ENCODE results near the gene FAM177B. TPM values are rescaled to one million over a fixed set of nuclear protein-coding genes. Genes with fewer than 3 reads are reported as not detected.

Gene FAM177B
- total RNA-seq, 2 experiments from 2014 or later, result not detected

DNA sequence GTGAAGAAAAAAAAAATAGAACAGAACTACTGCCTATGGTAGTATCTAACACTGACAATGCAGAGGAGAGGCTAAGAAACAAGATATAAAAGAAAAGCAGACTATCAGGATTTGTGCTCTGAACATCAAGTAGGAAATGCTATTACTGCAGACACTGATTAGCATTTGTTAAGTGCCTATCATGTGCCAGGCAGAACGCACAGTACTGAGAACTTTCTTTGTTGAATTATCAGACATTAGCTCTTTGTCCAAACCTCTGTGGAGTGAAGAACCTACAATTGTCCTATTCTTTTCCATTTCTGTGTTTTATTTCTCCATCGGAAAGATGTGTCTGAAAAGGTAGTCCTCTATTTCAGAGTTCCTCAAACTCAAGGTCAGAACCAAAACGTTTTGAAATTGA, 47.4 kb downstream of the FAM177B start:
- Histone ChIP-seq H3K79me2 (ENCODE audit: insufficient read depth, low read depth, low read length) (no peaks in the 10 kb centered on the region), H3K9me2 (ENCODE audit: insufficient read depth, low read length) (no peaks in the 10 kb centered on the region), H3K4me3 (ENCODE audit: low read depth, low read length, poor library complexity, severe bottlenecking) (no peak overlapping the region), H2AFZ (ENCODE audit: low read length) (no peak overlapping the region), H3K4me2 (ENCODE audit: low read length) (no peak overlapping the region), H3K36me3 (ENCODE audit: insufficient read depth, low read length) (no peaks in the 10 kb centered on the region), H3K27ac (ENCODE audit: low read depth, low read length, poor library complexity, severe bottlenecking) (no peak overlapping the region), H4K20me1 (ENCODE audit: insufficient read depth, low read length) (no peaks in the 10 kb centered on the region), H3K4me1 (ENCODE audit: insufficient read depth, low read length, poor library complexity, severe bottlenecking) (no peaks in the 10 kb centered on the region), H3K9me3 (ENCODE audit: low read length) (no peaks in the 10 kb centered on the region)
- DNase-seq (ENCODE audit: low spot score), result no peak
- no peak for TF ChIP-seq EZH2phosphoT487 (IDR thresholded peaks at IDR 0.05; ENCODE audit: borderline replicate concordance, low read depth, low read length)
- TF ChIP-seq CTCF (conservative IDR thresholded peaks at IDR 0.05; ENCODE audit: low read length), result no peak
- ChIA-PET CTCF (ENCODE audit: unreplicated experiment) (no interaction called here), POLR2A (no interaction called here)
- BruUV-seq (replicated peaks), result no TSS peak
- intact Hi-C loops (cut with micrococcal nuclease; ENCODE audit: unreplicated experiment), result no loop called here

GRCh38 chr1:222784916-222785315, 47.9 kb downstream of the FAM177B start:
- ChIA-PET CTCF (ENCODE audit: unreplicated experiment) (no interaction called here), POLR2A (no interaction called here)
- no peak for DNase-seq (ENCODE audit: low spot score)
- no TSS peak for BruUV-seq (replicated peaks)
- Histone ChIP-seq H3K4me2 (ENCODE audit: low read length) (no peak overlapping the region), H2AFZ (ENCODE audit: low read length) (no peak overlapping the region), H3K79me2 (ENCODE audit: insufficient read depth, low read depth, low read length) (no peaks in the 10 kb centered on the region), H3K4me3 (ENCODE audit: low read depth, low read length, poor library complexity, severe bottlenecking) (no peak overlapping the region), H3K36me3 (ENCODE audit: insufficient read depth, low read length) (no peaks in the 10 kb centered on the region), H3K9me2 (ENCODE audit: insufficient read depth, low read length) (no peaks in the 10 kb centered on the region), H3K9me3 (ENCODE audit: low read length) (no peaks in the 10 kb centered on the region), H3K4me1 (ENCODE audit: insufficient read depth, low read length, poor library complexity, severe bottlenecking) (no peaks in the 10 kb centered on the region), H3K27ac (ENCODE audit: low read depth, low read length, poor library complexity, severe bottlenecking) (no peak overlapping the region), H4K20me1 (ENCODE audit: insufficient read depth, low read length) (no peaks in the 10 kb centered on the region)
- no peak for TF ChIP-seq EZH2phosphoT487 (IDR thresholded peaks at IDR 0.05; ENCODE audit: borderline replicate concordance, low read depth, low read length)
- TF ChIP-seq CTCF (conservative IDR thresholded peaks at IDR 0.05; ENCODE audit: low read length), result no peak
- intact Hi-C loops (cut with micrococcal nuclease; ENCODE audit: unreplicated experiment), result no loop called here

DNA sequence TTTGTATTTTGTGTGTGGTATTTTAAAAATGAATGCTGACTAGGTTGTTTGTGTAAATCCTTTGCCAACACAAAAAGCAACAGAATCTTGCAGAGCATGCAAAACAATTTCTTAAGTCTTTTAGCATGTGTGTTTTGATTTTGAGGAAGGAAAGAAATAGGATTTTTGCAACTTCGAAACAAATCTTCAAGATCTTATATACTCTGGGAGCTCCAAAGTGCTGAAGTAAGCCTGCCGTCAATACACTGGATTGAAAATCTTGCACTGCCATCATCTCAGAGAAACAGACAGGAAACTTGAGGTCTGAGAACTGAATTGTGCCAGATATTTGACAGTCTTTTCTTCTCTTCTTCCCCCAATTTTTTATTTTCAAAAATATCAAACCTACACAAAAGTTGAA, 48.5 kb downstream of the FAM177B start:
- POLR2A ChIA-PET, result no interaction called here
- Histone ChIP-seq H3K9me2 (ENCODE audit: insufficient read depth, low read length) (no peaks in the 10 kb centered on the region), H2AFZ (ENCODE audit: low read length) (no peak overlapping the region), H3K27ac (ENCODE audit: low read depth, low read length, poor library complexity, severe bottlenecking) (no peak overlapping the region), H4K20me1 (ENCODE audit: insufficient read depth, low read length) (no peaks in the 10 kb centered on the region), H3K4me2 (ENCODE audit: low read length) (no peak overlapping the region), H3K4me1 (ENCODE audit: insufficient read depth, low read length, poor library complexity, severe bottlenecking) (no peaks in the 10 kb centered on the region), H3K9me3 (ENCODE audit: low read length) (no peaks in the 10 kb centered on the region), H3K36me3 (ENCODE audit: insufficient read depth, low read length) (no peaks in the 10 kb centered on the region), H3K79me2 (ENCODE audit: insufficient read depth, low read depth, low read length) (no peaks in the 10 kb centered on the region), H3K4me3 (ENCODE audit: low read depth, low read length, poor library complexity, severe bottlenecking) (no peak overlapping the region)
- no TSS peak for BruUV-seq (replicated peaks)
- CTCF ChIA-PET (ENCODE audit: unreplicated experiment), result no interaction called here
- DNase-seq (ENCODE audit: low spot score), result no peak
- TF ChIP-seq CTCF (conservative IDR thresholded peaks at IDR 0.05; ENCODE audit: low read length), result no peak
- no peak for TF ChIP-seq EZH2phosphoT487 (IDR thresholded peaks at IDR 0.05; ENCODE audit: borderline replicate concordance, low read depth, low read length)
- intact Hi-C loops (cut with micrococcal nuclease; ENCODE audit: unreplicated experiment), result no loop called here

Measured in OCI-LY7 (cell line).